A549 (cell line): Measurements from ENCODE around the gene NEURL1. TPM values are rescaled to one million over a fixed set of nuclear protein-coding genes. Genes with fewer than 3 reads are reported as not detected.
A peak's percentile ranks its signal among the peaks of the same experiment; 100 is the strongest.
"Not testable (repeated sequence)": the region's sequence is repeated elsewhere in the genome, so short reads cannot be mapped to it uniquely, and the experiment has no call there.

Source experiments
- ATAC-seq, 2 experiments: fragments of 200-7000 bp in 1 of 2; fragments of >200 bp in 1 of 2; cut with Nextera tagmentation in 1 of 2; cut with Tn5 transposase in 1 of 2; 3 replicates each; pipeline versions ENCODE4 v1.8.0 to v1.9.1; 2018 to 2020; ENCODE audit warnings: mild to moderate bottlenecking in 1 of 2, moderate library complexity in 1 of 2
- CTCF ChIA-PET: fragments of 300-600 bp; sonication (Branson Sonifier 250); formaldehyde crosslinking; extraction: SDS; loops from one replicate; lab custom pipeline; 2021; ENCODE audit warnings: antibody characterized with exemption, inconsistent platforms; lab: Yijun Ruan, JAX
- POLR2A ChIA-PET: fragments of 350-600 bp; formaldehyde crosslinking; extraction: SDS; loops from one replicate; lab custom pipeline; 2021; ENCODE audit warnings: antibody characterized with exemption, inconsistent platforms; lab: Yijun Ruan, JAX
- DNase-seq, 2 experiments: peaks; one replicate each; pipeline versions ENCODE4 v3.0.0 to v3.0.0-alpha.2; 2011 to 2016; ENCODE audit warnings: low read depth in 1 of 2, low spot score in 1 of 2
- FAIRE-seq: peaks from 2 replicates; lab custom pipeline; 2011; peaks lifted over from hg19 to GRCh38; lab: Jason Lieb, UNC
- H3K27ac ChIP-seq, 2 experiments: fragments of >200 bp; sonication (Bioruptor Twin); formaldehyde crosslinking; 3 replicates each; pipeline ENCODE4 v1.5.1; 2016 to 2017
- H3K4me1 ChIP-seq: fragments of >200 bp; sonication (Bioruptor Twin); formaldehyde crosslinking; 3 replicates; pipeline ENCODE4 v1.6.1; 2016
- H3K4me2 ChIP-seq: fragments of >200 bp; sonication (Bioruptor Twin); formaldehyde crosslinking; 3 replicates; pipeline ENCODE4 v1.6.1; 2016
- H3K4me3 ChIP-seq: fragments of >200 bp; sonication (Bioruptor Twin); formaldehyde crosslinking; 3 replicates; pipeline ENCODE4 v1.5.1; 2016
- H3K9me3 ChIP-seq: fragments of >200 bp; sonication (Bioruptor Twin); formaldehyde crosslinking; 3 replicates; pipeline ENCODE4 v1.6.1; 2016
- BCL3 ChIP-seq: fragments of >200 bp; sonication (Bioruptor Twin); formaldehyde crosslinking; IDR thresholded peaks from 3 replicates; pipeline ENCODE4 v1.6.1; 2016
- CEBPB ChIP-seq, 2 experiments: fragments of >200 bp in 1 of 2; sonication (Bioruptor Twin) in 1 of 2; formaldehyde crosslinking in 1 of 2; IDR thresholded peaks; 2 replicates each; pipeline ENCODE4 v1.6.1; 2012 to 2016
- FOSL2 ChIP-seq, 2 experiments: fragments of 450-650 bp in 1 of 2; fragments of >200 bp in 1 of 2; sonication (Bioruptor Twin) in 1 of 2; formaldehyde crosslinking; IDR thresholded peaks; 2 replicates each; pipeline versions ENCODE4 v1.5.0 to v1.6.1; 2016 to 2020; ENCODE audit warnings: mild to moderate bottlenecking in 1 of 2, moderate library complexity in 1 of 2
- FOXS1 ChIP-seq: fragments of 250-450 bp; sonication (Bioruptor Pico); IDR thresholded peaks from 2 replicates; pipeline ENCODE4 v1.5.0; 2020; ENCODE audit warnings: mild to moderate bottlenecking, moderate library complexity
- MAZ ChIP-seq: fragments of 150-350 bp; IDR thresholded peaks from 2 replicates; pipeline ENCODE4 v1.6.1; 2014; ENCODE audit warnings: antibody characterized with exemption, low read depth, low read length, borderline replicate concordance
- PHF8 ChIP-seq: fragments of 200-600 bp; sonication (generic); IDR thresholded peaks from 2 replicates; pipeline ENCODE4 v1.6.1; 2016; ENCODE audit warnings: low read depth, mild to moderate bottlenecking, antibody characterized with exemption, moderate library complexity, borderline replicate concordance
- RNF2 ChIP-seq: fragments of 200-600 bp; sonication (generic); IDR thresholded peaks from 2 replicates; pipeline ENCODE4 v1.6.1; 2016; ENCODE audit warnings: low read depth, mild to moderate bottlenecking, antibody characterized with exemption, moderate library complexity, borderline replicate concordance
- TFCP2L1 ChIP-seq: fragments of 250-450 bp; sonication (Bioruptor Pico); IDR thresholded peaks from 2 replicates; pipeline ENCODE4 v1.5.0; 2021; ENCODE audit warnings: mild to moderate bottlenecking
- ZC3H11A ChIP-seq: fragments of 450-650 bp; IDR thresholded peaks from 2 replicates; pipeline ENCODE4 v1.6.1; 2014; ENCODE audit warnings: antibody characterized with exemption, mild to moderate bottlenecking
- WGBS: methylation state at CpG from one replicate; pipeline ENCODE4 v1.1.6; 2017; ENCODE audit errors: missing lambda C conversion rate; 5-methylcytosine and 5-hydroxymethylcytosine counted together
- polyA plus RNA-seq, 4 experiments: library from polyadenylated mRNA; depleted of rRNA in 3 of 4; stranded (reverse); fragments of >200 nt; fragmentation: RNase III in 1 of 4; extraction: RNeasy Plus Mini Kit Qiagen cat#74134 plus additional on column Dnase treatment in 1 of 4; gene quantifications; 2 replicates in 3 of 4; 3 replicates in 1 of 4; pipeline ENCODE4 v1.2.3, GENCODE V29; 2011 to 2017
- TF ChIP-seq, protein P1 (sequence below): IDR thresholded peaks from 2 replicates; pipeline ENCODE4 v1.6.1; 2012
- TF ChIP-seq, protein P2 (sequence below): fragments of >200 bp; sonication (Bioruptor Twin); formaldehyde crosslinking; IDR thresholded peaks from 3 replicates; pipeline ENCODE4 v1.5.1; 2016
- TF ChIP-seq, protein P3 (sequence below): IDR thresholded peaks from 2 replicates; pipeline ENCODE4 v1.6.1; 2012

NEURL1 gene
- polyA plus RNA-seq, 2 of the 4 experiments (the other 2 are of a cell fraction) = 0.06 to 0.37 TPM

GRCh38 chr10:103501186-103501585 is 7.7 kb downstream of the NEURL1 start:
- CTCF ChIA-PET = interaction anchor here (1.6 to 3.1 kb wide), 3 partner anchors 9 to 15 kb away, joined by 4 to 11 read pairs (median 4); no protein-coding TSS in a partner anchor
- no peak for FAIRE-seq

GRCh38 chr10:103502849-103503660 is 9.6 kb downstream of the NEURL1 start:
- Histone ChIP-seq H3K4me3 (no peak overlapping the region), H3K9me3 (no peaks in the 10 kb centered on the region), H3K4me2 (no peak overlapping the region), H3K4me1 (peaks cover 12% of the 10 kb centered on the region), H3K27ac (no peak overlapping the region)
- no peak for FAIRE-seq
- ATAC-seq = no peak
- DNase-seq = no peak
- no peak for TF ChIP-seq BCL3
- no peak for TF ChIP-seq TFCP2L1 (CRISPR knock-in tag)
- TF ChIP-seq, protein P1, sequence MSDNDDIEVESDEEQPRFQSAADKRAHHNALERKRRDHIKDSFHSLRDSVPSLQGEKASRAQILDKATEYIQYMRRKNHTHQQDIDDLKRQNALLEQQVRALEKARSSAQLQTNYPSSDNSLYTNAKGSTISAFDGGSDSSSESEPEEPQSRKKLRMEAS = no peak
- TF ChIP-seq RNF2 = no peak
- WGBS = 83% methylated on average over 13 of the region's 13 CpGs
- ChIA-PET POLR2A (interaction anchor here (0.6 kb wide), 1 partner anchor 343 kb away, joined by 3 read pairs; no protein-coding TSS in a partner anchor), CTCF (interaction anchor here (0.6 to 3.2 kb wide), 6 partner anchors 10 to 723 kb away, joined by 3 to 14 read pairs (median 4); partner anchors contain the start of gene NEURL1)

More at GRCh38 chr10:103501186-103501585, 7.7 kb downstream of the NEURL1 start:
- WGBS = 76% methylated on average over 3 of the region's 3 CpGs
- Histone ChIP-seq H3K4me3 (no peak overlapping the region), H3K4me2 (no peak overlapping the region), H3K27ac (no peak overlapping the region), H3K4me1 (peaks cover 12% of the 10 kb centered on the region), H3K9me3 (no peaks in the 10 kb centered on the region)
- TF ChIP-seq CEBPB (IDR thresholded peaks at IDR 0.05) = no peak
- no peak for TF ChIP-seq MAZ
- no peak for TF ChIP-seq FOXS1
- TF ChIP-seq, protein P1 = no peak
- no peak for TF ChIP-seq FOSL2 (IDR thresholded peaks at IDR 0.05)
- no peak for TF ChIP-seq FOSL2 (CRISPR knock-in tag; IDR thresholded peaks at IDR 0.05)
- TF ChIP-seq, protein P2, sequence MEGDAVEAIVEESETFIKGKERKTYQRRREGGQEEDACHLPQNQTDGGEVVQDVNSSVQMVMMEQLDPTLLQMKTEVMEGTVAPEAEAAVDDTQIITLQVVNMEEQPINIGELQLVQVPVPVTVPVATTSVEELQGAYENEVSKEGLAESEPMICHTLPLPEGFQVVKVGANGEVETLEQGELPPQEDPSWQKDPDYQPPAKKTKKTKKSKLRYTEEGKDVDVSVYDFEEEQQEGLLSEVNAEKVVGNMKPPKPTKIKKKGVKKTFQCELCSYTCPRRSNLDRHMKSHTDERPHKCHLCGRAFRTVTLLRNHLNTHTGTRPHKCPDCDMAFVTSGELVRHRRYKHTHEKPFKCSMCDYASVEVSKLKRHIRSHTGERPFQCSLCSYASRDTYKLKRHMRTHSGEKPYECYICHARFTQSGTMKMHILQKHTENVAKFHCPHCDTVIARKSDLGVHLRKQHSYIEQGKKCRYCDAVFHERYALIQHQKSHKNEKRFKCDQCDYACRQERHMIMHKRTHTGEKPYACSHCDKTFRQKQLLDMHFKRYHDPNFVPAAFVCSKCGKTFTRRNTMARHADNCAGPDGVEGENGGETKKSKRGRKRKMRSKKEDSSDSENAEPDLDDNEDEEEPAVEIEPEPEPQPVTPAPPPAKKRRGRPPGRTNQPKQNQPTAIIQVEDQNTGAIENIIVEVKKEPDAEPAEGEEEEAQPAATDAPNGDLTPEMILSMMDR = no peak
- no peak for TF ChIP-seq BCL3
- TF ChIP-seq PHF8 = no peak
- TF ChIP-seq, protein P3, sequence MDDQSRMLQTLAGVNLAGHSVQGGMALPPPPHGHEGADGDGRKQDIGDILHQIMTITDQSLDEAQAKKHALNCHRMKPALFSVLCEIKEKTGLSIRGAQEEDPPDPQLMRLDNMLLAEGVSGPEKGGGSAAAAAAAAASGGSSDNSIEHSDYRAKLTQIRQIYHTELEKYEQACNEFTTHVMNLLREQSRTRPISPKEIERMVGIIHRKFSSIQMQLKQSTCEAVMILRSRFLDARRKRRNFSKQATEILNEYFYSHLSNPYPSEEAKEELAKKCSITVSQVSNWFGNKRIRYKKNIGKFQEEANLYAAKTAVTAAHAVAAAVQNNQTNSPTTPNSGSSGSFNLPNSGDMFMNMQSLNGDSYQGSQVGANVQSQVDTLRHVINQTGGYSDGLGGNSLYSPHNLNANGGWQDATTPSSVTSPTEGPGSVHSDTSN = no peak
- TF ChIP-seq ZC3H11A = no peak
- ATAC-seq (no peak), DNase-seq (no peak)
- POLR2A ChIA-PET = no interaction called here

GRCh38 chr10:103503777-103504176 is 10.3 kb downstream of the NEURL1 start:
- CTCF ChIA-PET = interaction anchor here (0.6 to 3.2 kb wide), 7 partner anchors 11 to 723 kb away, joined by 3 to 14 read pairs (median 4); partner anchors contain the start of gene NEURL1
- H3K4me2 ChIP-seq = peak overlapping the region; percentile 61
- H3K27ac ChIP-seq = peak overlapping the region in 1 of 2 experiments; percentile 57; a peak in 2 of 6 replicates
- peaks cover 12% of the 10 kb centered on the region for H3K4me1 ChIP-seq
- not testable (repeated sequence) for FAIRE-seq, DNase-seq
- 73% methylated on average over 6 of the region's 6 CpGs for WGBS
- peak; percentile 58 for TF ChIP-seq ZC3H11A
- TF ChIP-seq, all 56 proteins: peak for 1; not testable (repeated sequence) for 55
- POLR2A ChIA-PET = interaction anchor here (0.6 kb wide), 1 partner anchor 344 kb away, joined by 3 read pairs; no protein-coding TSS in a partner anchor
- not testable (repeated sequence) for H3K9me3 ChIP-seq, H3K4me3 ChIP-seq, ATAC-seq
